CD14-positive monocyte (primary cell): ENCODE data around the gene NACA. TPM values are rescaled to one million over a fixed set of nuclear protein-coding genes. Genes with fewer than 3 reads are reported as not detected.

Source experiments
- DNase-seq, 3 donors: peaks; one replicate each; pipeline ENCODE4 v3.0.0-alpha.2; 2011 to 2022
- H2AFZ ChIP-seq: 2 replicates; pipeline ENCODE4 v1.6.0; 2012; ENCODE audit warnings: mild to moderate bottlenecking, low read depth, low read length, inconsistent platforms; ENCODE audit not compliant: insufficient read depth, poor library complexity, severe bottlenecking
- H3K27ac ChIP-seq, 2 donors: 1 replicate in 1 of 2; 2 replicates in 1 of 2; pipeline ENCODE4 v1.5.1; 2012 to 2013; ENCODE audit warnings: low read length in 2 of 2, control low read depth in 1 of 2, inconsistent platforms in 1 of 2, low read depth in 1 of 2, mild to moderate bottlenecking in 1 of 2
- H3K27me3 ChIP-seq, 2 donors: one replicate each; pipeline versions ENCODE4 v1.6.0 to v1.6.1; 2011 to 2013; ENCODE audit warnings: low read length in 2 of 2; ENCODE audit not compliant: control insufficient read depth in 2 of 2, insufficient read depth in 2 of 2
- H3K36me3 ChIP-seq, 2 donors: replicated peaks in 1 of 2; 1 replicate in 1 of 2; 2 replicates in 1 of 2; pipeline versions ENCODE4 v1.5.1 to v1.6.1; 2012 to 2013; ENCODE audit warnings: low read length in 2 of 2, control low read depth in 1 of 2, inconsistent platforms in 1 of 2, mild to moderate bottlenecking in 1 of 2; ENCODE audit not compliant: insufficient read depth in 2 of 2, control insufficient read depth in 1 of 2
- H3K4me1 ChIP-seq, 2 donors: 1 replicate in 1 of 2; 2 replicates in 1 of 2; pipeline versions ENCODE4 v1.5.1 to v1.6.1; 2012 to 2013; ENCODE audit warnings: low read length in 2 of 2, control low read depth in 1 of 2, inconsistent platforms in 1 of 2, mild to moderate bottlenecking in 1 of 2, moderate library complexity in 1 of 2; ENCODE audit not compliant: insufficient read depth in 2 of 2, control insufficient read depth in 1 of 2
- H3K4me2 ChIP-seq: replicated peaks from 2 replicates; pipeline ENCODE3; 2012; ENCODE audit warnings: low read length, moderate library complexity, mild to moderate bottlenecking; ENCODE audit not compliant: poor library complexity, severe bottlenecking; ENCODE audit errors: extremely low read depth
- H3K4me3 ChIP-seq, 3 experiments: fragments of 200-600 bp in 1 of 3; sonication (generic) in 1 of 3; replicated peaks in 1 of 3; 1 replicate in 2 of 3; 2 replicates in 1 of 3; pipeline ENCODE4 v1.5.1; 2011 to 2013; ENCODE audit warnings: low read length in 3 of 3, mild to moderate bottlenecking in 3 of 3, control low read depth in 2 of 3, low read depth in 2 of 3, inconsistent platforms in 1 of 3, moderate library complexity in 1 of 3
- H3K79me2 ChIP-seq: 2 replicates; pipeline ENCODE4 v1.6.0; 2012; ENCODE audit warnings: mild to moderate bottlenecking, control low read depth, inconsistent platforms, low read length, moderate library complexity; ENCODE audit not compliant: insufficient read depth
- H3K9ac ChIP-seq: 2 replicates; pipeline ENCODE4 v1.6.0; 2017; ENCODE audit warnings: low read length, mild to moderate bottlenecking; ENCODE audit not compliant: insufficient read depth, poor library complexity, severe bottlenecking
- H3K9me3 ChIP-seq, 2 donors: replicated peaks in 1 of 2; 1 replicate in 1 of 2; 2 replicates in 1 of 2; pipeline versions ENCODE4 v1.5.1 to v1.6.1; 2012 to 2013; ENCODE audit warnings: low read length in 2 of 2, control low read depth in 1 of 2; ENCODE audit not compliant: control insufficient read depth in 1 of 2, insufficient read depth in 1 of 2
- H4K20me1 ChIP-seq: 2 replicates; pipeline ENCODE4 v1.6.0; 2012; ENCODE audit warnings: mild to moderate bottlenecking, low read length, control low read depth, moderate library complexity; ENCODE audit not compliant: insufficient read depth
- H3K27ac Mint-ChIP-seq, 7 donors: one replicate each; pipeline ENCODE4 v1.8.0; 2020; ENCODE audit warnings: mild to moderate bottlenecking in 7 of 7, mixed read lengths in 7 of 7, moderate library complexity in 6 of 7, inconsistent platforms in 2 of 7
- H3K27me3 Mint-ChIP-seq, 3 donors: one replicate each; pipeline ENCODE4 v1.8.0; 2021 to 2022; ENCODE audit warnings: low read depth in 3 of 3, mild to moderate bottlenecking in 3 of 3, mixed read lengths in 3 of 3, moderate library complexity in 3 of 3, inconsistent platforms in 1 of 3
- H3K36me3 Mint-ChIP-seq, 2 donors: one replicate each; pipeline ENCODE4 v1.8.0; 2020; ENCODE audit warnings: mixed read lengths in 2 of 2, inconsistent platforms in 1 of 2, mild to moderate bottlenecking in 1 of 2
- H3K4me1 Mint-ChIP-seq: one replicate; pipeline ENCODE4 v1.8.0; 2020; ENCODE audit warnings: mild to moderate bottlenecking, mixed read lengths
- H3K4me3 Mint-ChIP-seq, 2 donors: one replicate each; pipeline ENCODE4 v1.8.0; 2020; ENCODE audit warnings: mild to moderate bottlenecking in 2 of 2, mixed read lengths in 2 of 2, moderate library complexity in 1 of 2
- H3K9me3 Mint-ChIP-seq, 7 donors: one replicate each; pipeline ENCODE4 v1.8.0; 2020 to 2022; ENCODE audit warnings: mixed read lengths in 7 of 7, mild to moderate bottlenecking in 6 of 7, moderate library complexity in 6 of 7, inconsistent platforms in 2 of 7
- WGBS: methylation state at CpG from one replicate; pipeline ENCODE4 v1.1.5; 2013; ENCODE audit warnings: missing lambda C conversion rate; ENCODE audit not compliant: insufficient coverage; 5-methylcytosine and 5-hydroxymethylcytosine counted together
- intact Hi-C, 2 donors: fragments of 100-400 bp; cut with micrococcal nuclease; formaldehyde crosslinking; loops; one replicate each; pipeline versions ENCODE4 v1.15.0 to v1.15.1; 2023
- polyA plus RNA-seq, 3 donors: library from polyadenylated mRNA; depleted of rRNA in 1 of 3; unstranded in 2 of 3; stranded (reverse) in 1 of 3; fragments of 300-500 nt in 2 of 3; fragments of >200 nt in 1 of 3; fragmentation: Illumina TruSeq in 2 of 3; gene quantifications; 1 replicate in 2 of 3; 2 replicates in 1 of 3; pipeline ENCODE4 v1.2.3, GENCODE V29; 2012 to 2021
- TF ChIP-seq, protein P1 (sequence below): fragments of 200-600 bp; IDR thresholded peaks from one replicate; pipeline ENCODE4 v1.8.0; 2022; ENCODE audit warnings: antibody characterized with exemption, mild to moderate bottlenecking

The NACA gene
- polyA plus RNA-seq, 3 donors: 797 to 1,102 (median 937) TPM

DNA sequence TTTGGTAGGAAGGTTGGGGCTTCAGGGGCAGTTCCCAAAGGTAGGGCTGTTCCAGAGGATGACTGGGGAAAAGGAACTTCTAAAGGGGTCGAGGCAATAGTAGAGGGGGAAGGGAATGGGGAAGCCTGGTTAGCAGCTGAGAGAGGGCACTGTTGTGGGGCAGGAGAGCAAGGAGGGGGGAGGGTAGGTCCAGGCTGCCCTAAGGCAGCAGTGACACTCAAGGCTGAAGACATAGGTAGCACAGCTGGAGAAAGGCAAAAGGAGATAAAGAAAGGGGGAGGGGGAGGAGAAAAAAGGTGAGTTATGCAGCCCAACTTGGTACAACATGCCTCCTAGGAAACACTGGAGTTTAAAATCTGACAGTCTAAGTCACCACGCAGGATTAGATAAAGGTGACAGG, 3.9 kb downstream of the NACA start:
- H3K4me3 Mint-ChIP-seq: peak overlapping the region; percentile 66 to 77
- H3K27ac ChIP-seq: peak overlapping the region; percentile 70 to 93
- WGBS: 0% methylated on average over 1 of the region's 2 CpGs
- H3K27me3 Mint-ChIP-seq: no peaks in the 10 kb centered on the region
- H3K36me3 ChIP-seq: peaks cover 19 to 47% of the 10 kb centered on the region in 2 donors
- H3K4me2 ChIP-seq: peak overlapping the region; percentile 89
- intact Hi-C loops: loop anchor here (5.0 to 10.0 kb wide), 2 partner anchors 74 to 76 kb away; partner anchors contain the start of gene ATP5F1B (in 2 of the 2)
- TF ChIP-seq, protein P1, sequence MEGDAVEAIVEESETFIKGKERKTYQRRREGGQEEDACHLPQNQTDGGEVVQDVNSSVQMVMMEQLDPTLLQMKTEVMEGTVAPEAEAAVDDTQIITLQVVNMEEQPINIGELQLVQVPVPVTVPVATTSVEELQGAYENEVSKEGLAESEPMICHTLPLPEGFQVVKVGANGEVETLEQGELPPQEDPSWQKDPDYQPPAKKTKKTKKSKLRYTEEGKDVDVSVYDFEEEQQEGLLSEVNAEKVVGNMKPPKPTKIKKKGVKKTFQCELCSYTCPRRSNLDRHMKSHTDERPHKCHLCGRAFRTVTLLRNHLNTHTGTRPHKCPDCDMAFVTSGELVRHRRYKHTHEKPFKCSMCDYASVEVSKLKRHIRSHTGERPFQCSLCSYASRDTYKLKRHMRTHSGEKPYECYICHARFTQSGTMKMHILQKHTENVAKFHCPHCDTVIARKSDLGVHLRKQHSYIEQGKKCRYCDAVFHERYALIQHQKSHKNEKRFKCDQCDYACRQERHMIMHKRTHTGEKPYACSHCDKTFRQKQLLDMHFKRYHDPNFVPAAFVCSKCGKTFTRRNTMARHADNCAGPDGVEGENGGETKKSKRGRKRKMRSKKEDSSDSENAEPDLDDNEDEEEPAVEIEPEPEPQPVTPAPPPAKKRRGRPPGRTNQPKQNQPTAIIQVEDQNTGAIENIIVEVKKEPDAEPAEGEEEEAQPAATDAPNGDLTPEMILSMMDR: no peak
- peak overlapping the region; percentile 91 to 95 (median 93) for H3K27ac Mint-ChIP-seq
- DNase-seq: no peak
- no peaks in the 10 kb centered on the region for H3K9me3 ChIP-seq
- peaks cover 39 to 46% of the 10 kb centered on the region in 2 donors for H3K36me3 Mint-ChIP-seq
- peak overlapping the region; percentile 32 for H3K9ac ChIP-seq
- peaks cover 79% of the 10 kb centered on the region for H4K20me1 ChIP-seq
- peaks cover 89% of the 10 kb centered on the region for H3K79me2 ChIP-seq
- H3K4me1 Mint-ChIP-seq: peaks cover 74% of the 10 kb centered on the region
- H3K27me3 ChIP-seq: no peaks in the 10 kb centered on the region
- peak overlapping the region in 1 of 3 experiments; percentile 98 for H3K4me3 ChIP-seq
- no peaks in the 10 kb centered on the region for H3K9me3 Mint-ChIP-seq
- H2AFZ ChIP-seq: no peak overlapping the region
- peaks cover 62 to 88% of the 10 kb centered on the region in 2 donors for H3K4me1 ChIP-seq

DNA sequence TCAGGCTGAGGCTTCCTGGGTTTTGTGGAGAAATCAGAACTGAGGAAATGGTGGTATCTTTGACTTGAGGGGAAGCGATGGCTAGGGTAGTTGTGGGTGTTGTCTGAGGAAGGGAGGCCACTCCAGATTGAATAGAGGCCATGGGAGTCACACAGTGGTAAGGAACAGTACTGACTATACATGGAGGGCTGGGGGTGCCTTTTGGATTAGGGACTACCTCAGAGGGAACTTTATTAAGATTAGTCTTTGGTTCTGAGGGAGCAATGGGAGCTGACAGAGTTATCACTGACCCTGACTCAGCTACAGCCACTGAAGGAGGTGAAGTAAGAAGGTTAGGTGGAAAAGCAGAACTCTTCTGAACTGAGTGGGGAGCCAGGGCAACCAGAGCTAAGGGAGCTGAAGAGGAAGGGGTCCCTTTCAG, 4.4 kb downstream of the NACA start:
- Histone ChIP-seq H3K4me2 (peak overlapping the region; percentile 89), H4K20me1 (peaks cover 84% of the 10 kb centered on the region), H3K4me1 (peaks cover 57 to 83% of the 10 kb centered on the region in 2 donors), H3K36me3 (peaks cover 23 to 52% of the 10 kb centered on the region in 2 donors), H3K27ac (peak overlapping the region; percentile 70 to 93), H3K27me3 (no peaks in the 10 kb centered on the region), H2AFZ (no peak overlapping the region), H3K4me3 (peak overlapping the region in 1 of 3 experiments; percentile 98), H3K79me2 (peaks cover 93% of the 10 kb centered on the region), H3K9me3 (no peaks in the 10 kb centered on the region), H3K9ac (peak overlapping the region; percentile 32)
- TF ChIP-seq, protein P1: no peak
- peaks cover 0 to 2% (median 0%) of the 10 kb centered on the region in 3 donors for H3K27me3 Mint-ChIP-seq
- peak overlapping the region; percentile 91 to 95 (median 93) for H3K27ac Mint-ChIP-seq
- H3K9me3 Mint-ChIP-seq: no peaks in the 10 kb centered on the region
- H3K4me1 Mint-ChIP-seq: peaks cover 74% of the 10 kb centered on the region
- peak overlapping the region; percentile 66 to 77 for H3K4me3 Mint-ChIP-seq
- peaks cover 44 to 51% of the 10 kb centered on the region in 2 donors for H3K36me3 Mint-ChIP-seq
- intact Hi-C loops: loop anchor here (5.0 to 10.0 kb wide), 2 partner anchors 73 to 76 kb away; partner anchors contain the start of gene ATP5F1B (in 2 of the 2)
- WGBS: 0% methylated on average over 1 of the region's 1 CpG
- DNase-seq: peak; percentile 62 to 81 (median 81)
